HL-60 (cell line): ENCODE measurements around the gene IFNA7.
"Not testable (repeated sequence)": the region's sequence is repeated elsewhere in the genome, so short reads cannot be mapped to it uniquely, and the experiment has no call there.

ENCODE experiments used
- CTCF ChIP-seq: IDR thresholded peaks from one replicate; pipeline ENCODE4 v1.5.1; 2011; ENCODE audit warnings: low read length, control low read depth, inconsistent platforms; ENCODE audit not compliant: insufficient read depth
- GABPA ChIP-seq: IDR thresholded peaks from 2 replicates; pipeline ENCODE4 v1.6.1; 2012; ENCODE audit warnings: low read depth
- POLR2AphosphoS5 ChIP-seq: IDR thresholded peaks from 2 replicates; pipeline ENCODE4 v1.6.1; 2012; ENCODE audit warnings: low read depth
- REST ChIP-seq: IDR thresholded peaks from 2 replicates; pipeline ENCODE4 v1.6.1; 2012; ENCODE audit warnings: low read depth; ENCODE audit not compliant: insufficient replicate concordance
- SPI1 ChIP-seq: IDR thresholded peaks from 2 replicates; pipeline ENCODE4 v1.6.1; 2012; ENCODE audit warnings: low read depth, mild to moderate bottlenecking, borderline replicate concordance

- not testable (repeated sequence) for TF ChIP-seq REST, POLR2AphosphoS5, CTCF, SPI1, GABPA
Measured at GRCh38 chr9:21210782-21211181, 8.8 kb upstream of the IFNA7 start.
